Renal cortex interstitium (tissue), 11 donors: ENCODE results near the gene HNF1A. TPM values are rescaled to one million over a fixed set of nuclear protein-coding genes. Genes with fewer than 3 reads are reported as not detected.
A peak's percentile ranks its signal among the peaks of the same experiment; 100 is the strongest.

ENCODE experiments used
- DNase-seq, 11 donors: peaks; one replicate each; pipeline ENCODE4 v3.0.0-alpha.2; 2013; ENCODE audit warnings: low read depth in 9 of 11, low spot score in 4 of 11; ENCODE audit errors: extremely low read depth in 1 of 11
- polyA plus RNA-seq, 3 donors: library from polyadenylated mRNA; unstranded; fragments of 120-200 nt; gene quantifications; one replicate each; pipeline ENCODE4 v1.2.1, GENCODE V29; 2013; ENCODE audit not compliant: insufficient read length in 3 of 3

Gene HNF1A
- polyA plus RNA-seq, 3 donors: 12.8 to 21.6 (median 18.3) TPM

DNA sequence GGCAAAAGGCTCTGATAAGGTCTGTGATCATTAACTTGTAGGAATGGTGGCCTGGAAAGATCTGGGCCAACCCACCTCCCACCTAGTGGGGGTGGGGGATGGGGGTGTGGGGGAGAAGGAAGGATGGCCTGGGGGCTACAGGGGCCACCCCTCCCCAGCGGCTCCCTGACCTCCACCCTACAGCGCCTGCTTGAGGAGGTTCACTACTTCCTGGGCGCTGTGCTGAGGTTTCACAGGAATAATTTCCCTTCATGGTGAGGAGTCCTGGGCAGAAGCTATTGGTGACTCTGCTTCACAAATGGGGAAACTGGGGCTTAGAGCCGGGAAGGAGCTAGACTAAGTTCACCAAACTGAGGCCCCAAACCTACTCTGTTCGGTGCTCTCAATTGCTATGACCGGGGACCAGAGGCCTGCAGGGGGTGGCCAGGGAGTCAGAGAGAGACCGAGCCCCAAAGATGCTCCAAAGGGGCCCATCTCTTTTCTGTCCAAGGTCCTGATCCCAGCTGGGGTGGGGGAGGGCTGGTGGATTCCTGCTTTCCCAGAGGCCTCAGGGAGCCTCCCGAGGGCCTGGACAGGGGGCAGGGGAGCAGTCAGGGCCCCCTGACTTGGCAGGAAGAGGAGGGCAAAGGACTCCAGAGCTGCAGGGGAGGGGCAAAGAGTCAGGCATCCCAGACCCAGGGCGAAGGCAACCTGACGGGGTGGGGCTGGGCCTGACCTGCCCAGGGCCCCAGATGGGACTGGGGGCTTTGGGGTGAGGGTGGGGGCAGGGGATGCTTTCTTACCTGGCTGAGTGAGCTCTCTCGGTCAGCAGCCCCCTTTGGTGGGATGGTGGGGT lies 1.7 kb downstream of the HNF1A start:
- peak in 1 of 11 donors; percentile 47 for DNase-seq

- peak in 4 of 11 donors; percentile 28 to 76 (median 60) for DNase-seq
Measured at GRCh38 chr12:120980800-120981368, 2.5 kb downstream of the HNF1A start.

- no peak for DNase-seq
Measured at GRCh38 chr12:120981407-120981941, 3.1 kb downstream of the HNF1A start.

DNA sequence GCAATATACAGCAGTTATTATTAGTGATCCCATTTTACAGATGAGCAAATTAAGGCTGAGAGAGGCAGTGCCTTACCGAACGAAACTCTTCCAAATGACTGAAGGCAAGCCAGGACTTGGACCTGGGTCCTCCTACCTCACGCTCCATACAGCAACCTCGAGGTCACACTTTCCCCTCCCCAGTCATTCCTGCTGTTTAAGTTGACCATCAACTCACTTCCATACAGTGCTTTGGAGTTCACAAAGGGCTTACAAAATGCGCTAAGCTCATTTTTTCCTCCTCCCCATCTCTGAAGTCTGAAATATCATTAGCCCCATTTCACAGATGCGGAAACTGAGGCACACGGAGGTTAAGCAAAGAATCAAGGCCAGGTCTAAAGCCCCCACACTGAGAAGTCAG lies 4.3 kb downstream of the HNF1A start:
- DNase-seq: no peak

DNA sequence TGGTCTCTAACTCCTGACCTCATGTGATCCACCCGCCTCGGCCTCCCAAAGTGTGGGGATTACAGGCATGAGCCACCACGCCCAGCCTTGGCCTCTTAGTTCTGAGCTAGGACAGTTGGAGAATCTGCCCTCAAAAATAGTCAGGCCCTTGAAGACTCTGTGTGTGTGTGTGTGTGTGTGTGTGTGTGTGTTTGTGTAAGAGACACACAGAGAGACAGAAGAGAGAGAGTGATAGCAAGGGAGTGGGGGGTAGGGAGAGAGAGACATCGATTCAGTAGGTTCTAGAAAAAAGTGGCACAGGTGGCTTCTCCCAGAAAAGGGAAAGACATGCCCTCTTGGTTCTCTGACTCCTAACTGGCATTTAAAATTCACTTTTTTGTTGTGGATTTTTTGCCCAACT lies 5.4 kb downstream of the HNF1A start:
- DNase-seq: no peak

- DNase-seq: no peak
Measured at GRCh38 chr12:120984351-120984898, 6.1 kb downstream of the HNF1A start.

GRCh38 chr12:120988234-120988633 lies 9.9 kb downstream of the HNF1A start:
- DNase-seq: no peak

GRCh38 chr12:120988658-120989057 lies 10.3 kb downstream of the HNF1A start:
- no peak for DNase-seq

DNA sequence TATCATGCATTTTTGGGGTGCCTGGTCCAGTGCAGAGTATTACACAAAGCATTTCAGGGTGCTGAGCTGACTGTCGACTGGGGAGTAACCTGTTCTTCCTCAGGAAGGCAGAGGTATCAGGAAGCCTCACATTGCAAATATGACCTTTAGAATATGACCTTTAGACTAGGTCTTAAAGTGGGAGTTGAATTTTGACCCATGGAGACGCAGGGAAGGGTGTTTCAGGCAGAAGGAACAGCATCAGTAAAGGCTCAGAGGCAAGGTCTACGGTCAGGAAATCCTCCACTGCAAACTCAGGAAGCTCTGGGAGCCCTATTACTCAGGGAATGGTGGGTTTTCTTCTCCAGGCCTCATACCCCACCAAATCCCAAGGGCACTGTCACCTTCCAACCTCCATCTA lies 11.3 kb downstream of the HNF1A start:
- DNase-seq: no peak

DNA sequence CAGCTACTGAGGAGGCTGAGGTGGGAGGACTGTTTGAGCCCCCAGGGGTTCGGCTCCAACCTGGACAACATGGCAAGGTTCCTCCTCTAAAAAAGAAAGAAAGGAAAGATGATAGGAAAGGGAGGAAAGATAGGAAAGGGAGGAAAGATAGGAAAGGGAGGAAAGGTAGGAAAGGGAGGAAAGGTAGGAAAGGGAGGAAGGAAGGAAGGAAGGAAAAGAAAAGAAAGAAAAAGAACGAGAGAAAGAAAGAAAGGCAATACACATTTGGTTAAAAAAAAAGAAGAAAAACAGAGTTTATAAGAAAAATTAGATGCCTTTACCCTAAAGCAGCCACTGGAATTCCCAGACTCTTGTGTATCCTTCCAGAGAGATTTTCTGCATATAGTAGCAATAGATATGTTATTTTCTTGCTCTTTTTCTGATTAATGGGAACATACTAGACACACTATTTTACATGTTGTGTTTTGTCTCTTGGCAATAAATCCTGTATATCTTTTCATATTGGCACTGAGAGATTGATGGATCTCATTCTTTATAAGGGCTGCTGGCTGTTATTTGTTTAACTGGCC lies 12.2 kb downstream of the HNF1A start:
- no peak for DNase-seq

DNA sequence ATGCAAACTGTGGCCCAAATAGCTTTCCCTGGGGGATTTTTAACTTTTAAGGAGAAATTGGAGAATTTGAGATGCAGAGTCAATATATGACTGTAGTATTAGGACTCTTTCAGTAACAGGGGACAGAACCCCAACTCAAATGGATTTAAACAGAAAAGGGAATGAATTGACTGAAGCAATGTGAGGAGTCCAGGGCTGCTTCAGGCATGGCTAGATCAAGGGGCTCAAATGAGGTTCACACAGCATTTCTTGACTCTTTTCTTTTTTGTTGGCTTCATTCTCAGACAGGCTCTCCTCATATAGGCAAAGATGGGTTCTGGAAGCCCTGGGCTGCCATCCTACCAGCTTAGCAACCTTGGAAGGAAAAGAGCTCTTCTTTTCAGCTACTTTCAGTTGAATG lies 13.6 kb downstream of the HNF1A start:
- DNase-seq: no peak

DNA sequence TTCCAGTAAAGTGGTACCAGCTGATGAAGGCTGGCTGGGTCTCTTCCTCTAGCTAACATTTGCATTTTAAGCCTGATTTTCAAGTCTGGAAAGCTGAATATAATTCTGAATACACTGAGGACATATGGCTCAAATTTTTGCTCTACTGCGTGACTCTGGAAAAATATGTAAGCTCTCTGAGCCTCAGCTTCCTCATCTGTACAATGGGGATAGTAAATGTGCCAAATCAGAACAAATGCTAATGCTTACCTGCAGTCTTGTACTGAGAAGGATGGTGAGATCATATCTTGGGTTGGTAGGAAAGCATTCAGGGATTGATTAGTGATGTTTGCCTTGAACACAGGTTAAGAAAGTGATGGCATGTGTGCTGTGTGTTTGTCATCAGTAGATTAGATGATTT lies 14.6 kb downstream of the HNF1A start:
- DNase-seq: no peak

DNA sequence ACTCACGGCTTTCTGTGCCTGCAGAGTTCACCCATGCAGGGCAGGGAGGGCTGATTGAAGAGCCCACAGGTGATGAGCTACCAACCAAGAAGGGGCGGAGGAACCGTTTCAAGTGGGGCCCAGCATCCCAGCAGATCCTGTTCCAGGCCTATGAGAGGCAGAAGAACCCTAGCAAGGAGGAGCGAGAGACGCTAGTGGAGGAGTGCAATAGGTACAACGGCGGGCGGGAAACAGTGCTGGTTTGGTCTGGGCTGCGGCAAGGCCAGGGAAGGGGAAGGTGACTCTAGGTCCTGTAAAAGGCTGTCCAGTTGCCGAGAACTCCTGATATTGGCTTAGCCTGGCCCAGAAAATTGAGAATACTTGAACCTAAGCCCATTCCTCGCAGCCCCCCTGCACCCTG lies 15.2 kb downstream of the HNF1A start:
- no peak for DNase-seq

GRCh38 chr12:120994059-120994458 lies 15.7 kb downstream of the HNF1A start:
- DNase-seq: no peak

GRCh38 chr12:120994589-120995337 lies 16.4 kb downstream of the HNF1A start:
- DNase-seq: no peak

DNA sequence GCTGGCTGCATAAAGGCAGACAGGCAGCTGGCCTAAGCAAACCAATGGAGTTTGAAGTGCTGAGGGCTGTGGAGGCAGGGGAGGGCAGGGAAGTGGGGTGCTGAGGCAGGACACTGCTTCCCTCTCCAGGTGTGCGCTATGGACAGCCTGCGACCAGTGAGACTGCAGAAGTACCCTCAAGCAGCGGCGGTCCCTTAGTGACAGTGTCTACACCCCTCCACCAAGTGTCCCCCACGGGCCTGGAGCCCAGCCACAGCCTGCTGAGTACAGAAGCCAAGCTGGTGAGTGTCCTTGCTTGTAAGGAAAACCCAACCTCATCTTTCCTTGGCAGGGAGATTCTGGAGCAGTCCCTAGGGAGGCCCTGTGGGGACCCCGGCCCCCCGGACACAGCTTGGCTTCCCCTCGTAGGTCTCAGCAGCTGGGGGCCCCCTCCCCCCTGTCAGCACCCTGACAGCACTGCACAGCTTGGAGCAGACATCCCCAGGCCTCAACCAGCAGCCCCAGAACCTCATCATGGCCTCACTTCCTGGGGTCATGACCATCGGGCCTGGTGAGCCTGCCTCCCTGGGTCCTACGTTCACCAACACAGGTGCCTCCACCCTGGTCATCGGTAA lies 17.9 kb downstream of the HNF1A start:
- no peak for DNase-seq

- DNase-seq: no peak
Measured at GRCh38 chr12:120997448-120997847, 19.1 kb downstream of the HNF1A start.

DNA sequence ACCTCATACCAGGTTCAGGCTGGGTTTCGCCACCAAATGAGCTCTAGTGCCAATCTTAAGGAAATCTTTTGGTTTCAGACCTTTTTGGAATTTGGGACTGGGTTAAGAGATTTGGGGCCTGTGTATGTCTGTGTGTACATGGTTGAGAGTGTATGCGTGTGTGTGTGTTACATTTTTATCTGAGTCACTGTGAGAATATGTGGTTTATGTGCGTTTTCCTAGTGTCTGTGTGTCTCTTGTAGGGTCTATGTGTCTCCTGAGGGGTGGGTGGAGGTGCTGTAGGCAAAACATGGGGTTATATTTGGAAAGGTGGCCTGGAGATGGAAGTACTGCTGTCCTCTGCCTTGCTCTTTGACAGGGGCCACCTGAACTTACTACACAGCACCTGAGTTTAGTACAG lies 20.1 kb downstream of the HNF1A start:
- DNase-seq: no peak
